HepG2 (cell line): ENCODE results near the gene NEMF.

Source experiments
- CHD4 ChIP-seq: fragments of 200-600 bp; sonication (generic); IDR thresholded peaks from 2 replicates; pipeline ENCODE4 v1.7.0; 2017; ENCODE audit warnings: mild to moderate bottlenecking, low read length, borderline replicate concordance
- CTCF ChIP-seq: sonication (generic); formaldehyde crosslinking; IDR thresholded peaks from 2 replicates; pipeline ENCODE4 v1.5.0; 2020; ENCODE audit warnings: mild to moderate bottlenecking, missing genetic modification reagents, moderate library complexity
- DPF2 ChIP-seq: sonication (generic); formaldehyde crosslinking; IDR thresholded peaks from 2 replicates; pipeline ENCODE4 v1.4.0; 2020; ENCODE audit warnings: mild to moderate bottlenecking, low read depth, missing genetic modification reagents, borderline replicate concordance
- ETV6 ChIP-seq: sonication (generic); formaldehyde crosslinking; conservative IDR thresholded peaks from 2 replicates; pipeline ENCODE4 v1.4.0; 2020; ENCODE audit warnings: missing genetic modification reagents
- EZH2 ChIP-seq: conservative IDR thresholded peaks from 2 replicates; pipeline ENCODE4 v1.6.1; 2012; ENCODE audit warnings: mild to moderate bottlenecking, low read depth, low read length, moderate library complexity

DNA sequence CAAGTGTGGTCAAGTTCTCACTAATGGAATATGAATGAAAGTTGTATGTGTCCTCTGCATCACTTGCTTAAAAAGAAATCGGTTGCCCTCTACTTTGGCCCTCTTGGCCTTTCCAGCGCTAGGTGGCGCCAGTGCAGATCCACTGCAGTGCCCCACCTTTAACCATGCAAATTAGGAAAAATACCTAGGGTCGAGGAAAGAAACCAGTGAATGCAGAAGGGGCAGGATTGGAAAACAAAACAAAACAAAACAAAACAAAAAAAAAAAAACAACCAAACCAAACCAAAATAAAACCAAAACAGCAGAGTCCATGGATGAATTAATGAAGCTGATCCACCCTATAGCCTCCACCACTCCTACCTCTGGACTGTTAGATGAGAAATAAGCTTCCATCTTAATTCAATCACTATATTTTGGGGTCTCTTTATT is 12.9 kb upstream of the NEMF start:
- TF ChIP-seq CTCF (peak; percentile 86), ETV6 (CRISPR knock-in tag) (no peak), EZH2 (no peak), CHD4 (no peak), DPF2 (CRISPR knock-in tag) (no peak)
